GM18951 (cell line): ENCODE measurements around the gene PMEL.
A peak's percentile ranks its signal among the peaks of the same experiment; 100 is the strongest.
"Not testable (repeated sequence)": the region's sequence is repeated elsewhere in the genome, so short reads cannot be mapped to it uniquely, and the experiment has no call there.

Experiments
- POLR2A ChIP-seq: IDR thresholded peaks from 4 replicates; pipeline ENCODE4 v1.6.1; 2011; ENCODE audit warnings: mild to moderate bottlenecking; ENCODE audit not compliant: insufficient read length, insufficient read depth; ENCODE audit errors: extremely low read depth
- in situ Hi-C: fragments of 300-500 bp; cut with MboI; formaldehyde crosslinking; loops from one replicate; pipeline ENCODE4 v1.12.0; 2022; ENCODE audit warnings: low sequenced_read_pairs, mixed read lengths, inconsistent platforms; ENCODE audit not compliant: unreplicated experiment

PMEL gene

GRCh38 chr12:55965941-55966407 lies at the start of gene PMEL:
TSS of gene PMEL (minus strand) at chr12:55966042. CDS start at chr12:55966011, 31 bp downstream.
- no peak for TF ChIP-seq POLR2A
- in situ Hi-C loops, result no loop called here

GRCh38 chr12:56014205-56014604 lies 48.4 kb upstream of the PMEL start:
- in situ Hi-C loops, result no loop called here
- no peak for TF ChIP-seq POLR2A

GRCh38 chr12:56013482-56013881 lies 47.6 kb upstream of the PMEL start:
- in situ Hi-C loops, result no loop called here
- no peak for TF ChIP-seq POLR2A

GRCh38 chr12:56011509-56012090 lies 45.8 kb upstream of the PMEL start:
- in situ Hi-C loops, result no loop called here
- TF ChIP-seq POLR2A, result no peak

GRCh38 chr12:56010111-56010570 lies 44.3 kb upstream of the PMEL start:
- in situ Hi-C loops, result no loop called here
- no peak for TF ChIP-seq POLR2A

GRCh38 chr12:56007564-56008559 lies 42.0 kb upstream of the PMEL start:
- TF ChIP-seq POLR2A, result peak; percentile 15
- in situ Hi-C loops, result no loop called here

GRCh38 chr12:56004211-56004610 lies 38.4 kb upstream of the PMEL start:
- in situ Hi-C loops, result no loop called here
- no peak for TF ChIP-seq POLR2A

- in situ Hi-C loops, result not testable (repeated sequence)
These were observed 37.5 kb upstream of the PMEL start for GRCh38 chr12:56003376-56003775.

- TF ChIP-seq POLR2A, result no peak
- in situ Hi-C loops, result no loop called here
These were observed 35.8 kb upstream of the PMEL start for GRCh38 chr12:56001487-56002100.

- in situ Hi-C loops, result loop anchor here (10.0 kb wide), 1 partner anchor 105 kb away; the partner anchor contains the start of gene PA2G4
These were observed 34.2 kb upstream of the PMEL start for GRCh38 chr12:55999999-56000540.

GRCh38 chr12:55999522-55999921 lies 33.7 kb upstream of the PMEL start:
- in situ Hi-C loops, result loop anchor here (10.0 kb wide), 1 partner anchor 105 kb away; the partner anchor contains the start of gene PA2G4

- in situ Hi-C loops, result loop anchor here (10.0 kb wide), 1 partner anchor 107 kb away; the partner anchor contains the start of gene PA2G4
- TF ChIP-seq POLR2A, result no peak
These were observed 31.7 kb upstream of the PMEL start for GRCh38 chr12:55997535-55997859.

- in situ Hi-C loops, result loop anchor here (10.0 kb wide), 1 partner anchor 108 kb away; the partner anchor contains the start of gene PA2G4
- TF ChIP-seq POLR2A, result peak; percentile 76
These were observed 31.1 kb upstream of the PMEL start, which contains the start of gene SUOX for GRCh38 chr12:55996715-55997534. TSS of gene SUOX (plus strand) at chr12:55997276. CDS start at chr12:56002222, 4,946 bp downstream.
